Progenitor cell of endocrine pancreas (in vitro differentiated cells): ENCODE measurements around the gene LCE1E. TPM values are rescaled to one million over a fixed set of nuclear protein-coding genes. Genes with fewer than 3 reads are reported as not detected.

Experiments used
- DNase-seq: peaks from one replicate; pipeline ENCODE4 v3.0.0; 2021; ENCODE audit warnings: low spot score; ENCODE audit not compliant: unreplicated experiment
- H3K27ac Mint-ChIP-seq: 2 replicates; pipeline ENCODE4 v1.8.0; 2021; ENCODE audit warnings: mild to moderate bottlenecking, moderate library complexity, mixed read lengths
- H3K27me3 Mint-ChIP-seq: 2 replicates; pipeline ENCODE4 v1.8.0; 2021; ENCODE audit warnings: mixed read lengths
- H3K36me3 Mint-ChIP-seq: 2 replicates; pipeline ENCODE4 v1.8.0; 2022; ENCODE audit warnings: mixed read lengths; ENCODE audit not compliant: insufficient read depth
- H3K4me1 Mint-ChIP-seq: 2 replicates; pipeline ENCODE4 v1.8.0; 2021; ENCODE audit warnings: low read depth, mixed read lengths
- H3K4me3 Mint-ChIP-seq: 2 replicates; pipeline ENCODE4 v1.8.0; 2021; ENCODE audit warnings: low read depth, mild to moderate bottlenecking, moderate library complexity, mixed read lengths
- H3K9me3 Mint-ChIP-seq: 2 replicates; pipeline ENCODE4 v1.8.0; 2021; ENCODE audit warnings: low read depth, mixed read lengths
- CTCF ChIP-seq: fragments of 200-600 bp; sonication (generic); IDR thresholded peaks from one replicate; pipeline ENCODE4 v1.5.0; 2021; ENCODE audit warnings: antibody characterized with exemption, mild to moderate bottlenecking; ENCODE audit not compliant: unreplicated experiment
- total RNA-seq: library from RNA; stranded (reverse); gene quantifications from 2 replicates; pipeline ENCODE4 v1.2.1, GENCODE V29; 2021

LCE1E gene
- total RNA-seq, 1 donor from 2014 or later = not detected

GRCh38 chr1:152806576-152806975, 20.5 kb downstream of the LCE1E start, which contains the start of gene LCE1C:
LCE1C (minus strand) TSS chr1:152806651; CDS start chr1:152805478, 1,173 bp downstream.
- H3K27ac Mint-ChIP-seq = no peak within 1 kb of the TSS
- H3K27me3 Mint-ChIP-seq = no peaks in the 10 kb centered on the region
- H3K4me1 Mint-ChIP-seq = no peaks in the 10 kb centered on the region
- H3K9me3 Mint-ChIP-seq = peaks cover 56% of the 10 kb centered on the region
- TF ChIP-seq CTCF = no peak
- DNase-seq = no peak
- H3K36me3 Mint-ChIP-seq = no peaks in the 10 kb centered on the region
- H3K4me3 Mint-ChIP-seq = no peak within 1 kb of the TSS

- H3K9me3 Mint-ChIP-seq = peaks cover 46% of the 10 kb centered on the region
- DNase-seq = no peak
- no peaks in the 10 kb centered on the region for H3K4me1 Mint-ChIP-seq
- H3K27ac Mint-ChIP-seq = no peak overlapping the region
- no peaks in the 10 kb centered on the region for H3K27me3 Mint-ChIP-seq
- no peak for TF ChIP-seq CTCF
- no peak overlapping the region for H3K4me3 Mint-ChIP-seq
- peaks cover 1% of the 10 kb centered on the region for H3K36me3 Mint-ChIP-seq
Measured at GRCh38 chr1:152811050-152811449, 25.0 kb downstream of the LCE1E start.

- no peaks in the 10 kb centered on the region for H3K27me3 Mint-ChIP-seq
- no peak within 1 kb of the TSS for H3K4me3 Mint-ChIP-seq
- H3K4me1 Mint-ChIP-seq = no peaks in the 10 kb centered on the region
- peaks cover 1% of the 10 kb centered on the region for H3K36me3 Mint-ChIP-seq
- no peak within 1 kb of the TSS for H3K27ac Mint-ChIP-seq
- no peak for DNase-seq
- peaks cover 44% of the 10 kb centered on the region for H3K9me3 Mint-ChIP-seq
- no peak for TF ChIP-seq CTCF
Measured at GRCh38 chr1:152811671-152812070, 25.6 kb downstream of the LCE1E start, which contains the start of gene LCE1B. LCE1B (plus strand) TSS chr1:152811971; CDS start chr1:152812447, 476 bp downstream.

GRCh38 chr1:152817309-152817708, 31.3 kb downstream of the LCE1E start:
- Mint-ChIP-seq H3K27me3 (no peaks in the 10 kb centered on the region), H3K4me1 (no peaks in the 10 kb centered on the region), H3K9me3 (peaks cover 49% of the 10 kb centered on the region), H3K4me3 (no peak overlapping the region), H3K36me3 (peaks cover 1% of the 10 kb centered on the region), H3K27ac (no peak overlapping the region)
- no peak for DNase-seq
- TF ChIP-seq CTCF = no peak

- Mint-ChIP-seq H3K36me3 (no peaks in the 10 kb centered on the region), H3K4me3 (no peak overlapping the region), H3K9me3 (peaks cover 48% of the 10 kb centered on the region), H3K4me1 (no peaks in the 10 kb centered on the region), H3K27me3 (no peaks in the 10 kb centered on the region), H3K27ac (no peak overlapping the region)
- TF ChIP-seq CTCF = no peak
- no peak for DNase-seq
Measured at GRCh38 chr1:152823294-152823693, 37.2 kb downstream of the LCE1E start.
